ENCODE results near the gene RBM47.

The RBM47 gene

GRCh38 chr4:40623707-40624106, 6.0 kb downstream of the RBM47 start:
- no peak for DNase-seq (ENCODE audit: low read depth)

DNA sequence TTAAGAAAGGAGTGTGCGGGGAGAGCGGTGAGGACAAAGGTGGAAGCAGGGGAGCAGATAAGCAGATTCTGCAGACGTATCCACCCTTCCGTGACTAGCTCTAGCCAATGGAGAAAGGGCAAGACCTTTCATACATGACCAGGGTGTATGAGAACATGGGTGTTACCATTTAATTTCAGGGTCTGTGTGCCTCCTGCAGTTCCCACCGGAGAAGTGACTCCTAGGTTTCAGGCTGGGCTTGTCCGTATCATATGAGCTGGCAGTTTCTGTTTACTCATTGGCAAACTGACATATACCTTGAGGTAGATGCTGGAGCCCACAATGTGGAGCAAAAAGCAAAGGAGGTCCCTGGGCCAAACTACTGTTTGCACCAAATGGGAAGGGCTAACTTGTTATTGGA, 6.8 kb downstream of the RBM47 start:
- no peak for DNase-seq (ENCODE audit: low read depth)

- peak; percentile 92 for DNase-seq (ENCODE audit: low read depth)
These were observed 7.8 kb downstream of the RBM47 start for GRCh38 chr4:40621592-40622512.

DNA sequence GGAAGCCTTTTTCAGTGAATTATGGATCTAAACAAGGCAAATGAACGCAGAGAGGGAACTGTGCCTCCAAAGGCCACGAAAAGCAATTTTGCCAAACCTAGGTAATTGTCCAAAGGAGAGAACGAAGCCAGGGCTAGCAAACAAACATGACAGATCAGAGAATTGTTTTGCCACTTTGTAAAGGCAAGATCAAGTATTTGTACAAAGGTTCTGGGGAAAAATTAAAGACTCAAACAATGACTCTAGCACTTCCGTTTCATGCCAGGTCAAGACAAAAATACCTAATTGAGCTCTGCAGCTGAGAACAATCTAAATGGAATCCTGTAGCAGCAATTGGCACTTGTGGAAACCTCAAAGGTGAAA, 8.5 kb downstream of the RBM47 start:
- DNase-seq (ENCODE audit: low read depth): no peak

DNA sequence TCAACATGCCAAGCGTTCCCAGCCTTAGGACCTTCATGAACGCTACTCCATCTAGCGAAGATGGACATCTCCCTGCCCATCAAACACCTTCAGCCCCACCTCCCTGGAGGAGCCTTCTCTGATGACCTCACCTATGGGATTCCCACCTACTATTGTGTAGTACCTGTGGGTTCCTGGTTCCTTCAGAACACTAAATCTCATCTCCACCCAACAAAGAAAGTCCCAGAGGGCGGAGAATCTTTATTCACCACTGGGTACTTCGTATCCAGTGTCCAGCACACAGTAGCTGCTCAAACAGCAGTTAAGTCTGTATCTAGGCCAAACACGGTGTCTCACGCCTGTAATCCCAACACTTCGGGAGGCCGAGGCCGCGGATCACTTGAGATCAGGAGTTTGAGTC, 10.1 kb downstream of the RBM47 start:
- no peak for DNase-seq (ENCODE audit: low read depth)

GRCh38 chr4:40617872-40618271, 11.8 kb downstream of the RBM47 start:
- no peak for DNase-seq (ENCODE audit: low read depth)

- DNase-seq (ENCODE audit: low read depth): no peak
These were observed 15.6 kb downstream of the RBM47 start for GRCh38 chr4:40614031-40614430.

GRCh38 chr4:40613456-40613855, 16.2 kb downstream of the RBM47 start:
- no peak for DNase-seq (ENCODE audit: low read depth)

GRCh38 chr4:40612831-40613230, 16.8 kb downstream of the RBM47 start:
- no peak for DNase-seq (ENCODE audit: low read depth)

DNA sequence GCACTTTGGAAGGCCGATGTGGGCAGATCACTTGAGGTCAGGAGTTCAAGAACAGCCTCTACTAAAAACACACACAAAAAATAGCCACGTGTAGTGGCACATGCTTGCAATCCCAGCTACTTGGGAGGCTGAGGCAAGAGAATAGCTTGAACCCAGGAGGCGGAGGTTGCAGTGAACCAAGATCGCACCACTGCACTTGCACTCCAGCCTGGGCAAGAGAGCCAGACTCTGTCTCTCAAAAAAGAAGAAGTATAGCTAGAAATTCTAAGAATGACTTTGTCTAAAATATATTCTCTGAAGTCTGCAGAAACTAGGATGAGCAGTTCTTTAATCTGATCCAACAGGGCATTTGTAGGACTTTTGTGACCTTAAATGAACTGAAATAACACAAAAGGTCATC, 17.4 kb downstream of the RBM47 start:
- DNase-seq (ENCODE audit: low read depth): no peak

DNA sequence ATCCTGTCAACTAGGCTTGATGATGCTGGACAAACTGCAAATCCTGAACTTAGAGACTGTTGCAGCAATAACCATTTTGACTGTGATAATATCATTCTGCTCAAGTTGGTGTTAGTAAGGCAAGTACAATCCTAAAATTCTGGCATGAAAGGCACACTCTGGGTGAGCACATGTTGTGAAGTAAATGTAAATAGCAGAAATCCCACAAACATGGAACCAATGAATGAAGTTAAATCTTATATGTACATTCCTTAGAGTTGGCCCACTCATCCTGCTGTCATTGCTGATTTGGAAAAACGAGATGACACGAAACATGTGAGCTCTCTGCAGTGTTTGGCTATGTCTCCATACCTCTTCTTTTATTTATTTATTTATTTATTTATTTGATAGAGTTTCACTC, 21.0 kb downstream of the RBM47 start:
- DNase-seq (ENCODE audit: low read depth): no peak

DNA sequence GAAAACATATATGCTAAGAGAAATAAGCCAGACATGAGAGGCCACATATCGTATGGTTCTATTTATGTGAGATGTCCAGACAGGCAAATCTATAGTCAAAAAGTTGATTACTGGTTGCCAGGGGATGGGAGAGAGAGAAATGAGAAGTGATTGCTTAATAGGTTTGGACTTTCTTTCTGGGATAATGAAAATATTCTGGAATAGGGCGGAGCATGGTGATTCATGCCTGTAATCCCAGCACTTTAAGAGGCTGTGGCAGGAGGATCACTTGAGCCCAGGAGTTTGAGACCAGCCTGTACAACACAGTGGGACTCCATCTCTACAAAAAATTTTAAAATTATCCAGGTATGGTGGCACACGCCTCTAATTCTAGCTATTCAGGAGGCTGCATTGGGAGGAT, 22.4 kb downstream of the RBM47 start:
- DNase-seq (ENCODE audit: low read depth): no peak

DNA sequence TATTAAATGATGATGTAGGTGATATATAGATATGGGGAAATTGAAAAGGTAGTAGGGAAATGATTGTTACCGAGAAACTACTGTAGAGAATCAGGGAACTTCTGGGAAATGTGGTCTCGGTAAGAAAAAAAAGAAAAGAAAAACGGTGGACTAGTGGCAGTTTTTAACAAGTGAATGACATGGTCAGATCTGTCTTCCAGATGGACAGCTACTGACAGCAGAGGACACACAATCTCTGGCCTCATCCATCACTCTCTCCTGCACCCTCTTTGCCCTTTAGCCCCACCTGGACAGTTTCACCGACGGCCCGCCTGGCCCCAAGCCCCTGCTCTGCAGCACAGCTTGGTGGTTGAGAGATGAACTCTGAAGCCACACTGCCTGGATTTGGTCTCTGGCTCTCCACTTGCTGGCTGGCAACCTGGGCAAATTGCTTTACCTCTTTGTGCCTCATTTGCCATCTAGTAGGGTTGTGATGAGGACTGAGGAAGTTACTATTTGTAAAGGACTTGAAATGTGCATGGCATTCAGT, 23.4 kb downstream of the RBM47 start:
- DNase-seq (ENCODE audit: low read depth): no peak

- no peak for DNase-seq (ENCODE audit: low read depth)
These were observed 26.4 kb downstream of the RBM47 start for GRCh38 chr4:40603281-40603680.

DNA sequence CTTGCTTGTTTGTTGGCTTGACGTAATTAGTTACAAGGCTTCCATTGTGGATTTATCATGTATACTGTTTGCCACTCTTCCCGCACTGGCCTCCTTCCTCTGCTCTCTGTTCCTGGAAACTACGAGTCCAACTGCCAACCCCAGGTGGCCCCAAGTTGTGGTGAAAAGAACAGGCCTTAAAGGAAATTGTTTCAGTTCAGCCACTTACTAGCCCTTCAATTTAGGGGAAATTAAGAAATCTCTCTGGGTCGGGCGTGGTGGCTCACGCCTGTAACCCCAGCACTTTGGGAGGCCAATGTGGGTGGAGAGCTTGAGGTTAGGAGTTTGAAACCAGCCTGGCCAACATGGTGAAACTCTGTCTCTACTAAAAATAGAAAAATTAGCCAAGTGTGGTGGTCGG, 28.0 kb downstream of the RBM47 start:
- no peak for DNase-seq (ENCODE audit: low read depth)

DNA sequence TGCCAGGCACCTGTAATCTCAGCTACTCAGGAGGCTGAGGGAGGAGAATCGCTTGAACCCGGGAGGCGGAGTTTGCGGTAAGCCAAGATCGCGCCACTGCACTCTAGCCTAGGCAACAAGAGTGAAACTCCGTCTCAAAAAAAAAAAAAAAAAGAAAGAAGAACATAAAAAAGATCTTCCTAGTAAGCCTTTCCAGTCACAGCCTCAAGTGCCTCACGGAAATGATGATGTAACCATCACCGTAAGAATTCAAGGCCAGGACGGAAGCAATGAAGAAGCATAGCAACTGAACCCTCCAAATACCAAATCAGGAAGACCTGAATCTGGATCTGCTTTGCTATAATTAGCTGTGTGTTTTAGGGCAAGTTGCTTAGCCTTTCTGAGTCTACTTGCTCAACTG, 28.8 kb downstream of the RBM47 start:
- DNase-seq (ENCODE audit: low read depth): no peak

- no peak for DNase-seq (ENCODE audit: low read depth)
These were observed 30.2 kb downstream of the RBM47 start for GRCh38 chr4:40599431-40599830.

DNA sequence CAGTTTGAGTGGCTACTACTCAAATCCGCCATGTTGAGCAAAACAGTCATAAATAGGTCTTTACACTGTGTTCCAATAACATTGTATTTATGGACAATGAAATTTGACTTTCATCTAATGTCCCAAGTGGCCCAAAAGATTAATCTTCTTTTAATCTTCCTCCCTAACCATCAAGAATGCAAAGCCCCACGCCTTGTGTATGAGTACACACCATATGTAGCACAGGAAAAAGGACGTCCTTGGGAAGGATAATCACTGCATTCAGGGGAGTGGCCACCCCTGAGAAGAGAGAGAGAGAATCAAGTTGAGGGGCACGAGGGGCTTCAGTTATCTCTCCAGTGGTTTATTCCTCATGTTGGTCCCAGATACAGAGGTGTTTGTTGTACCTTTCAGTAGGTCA, 33.1 kb downstream of the RBM47 start:
- DNase-seq (ENCODE audit: low read depth): no peak

DNA sequence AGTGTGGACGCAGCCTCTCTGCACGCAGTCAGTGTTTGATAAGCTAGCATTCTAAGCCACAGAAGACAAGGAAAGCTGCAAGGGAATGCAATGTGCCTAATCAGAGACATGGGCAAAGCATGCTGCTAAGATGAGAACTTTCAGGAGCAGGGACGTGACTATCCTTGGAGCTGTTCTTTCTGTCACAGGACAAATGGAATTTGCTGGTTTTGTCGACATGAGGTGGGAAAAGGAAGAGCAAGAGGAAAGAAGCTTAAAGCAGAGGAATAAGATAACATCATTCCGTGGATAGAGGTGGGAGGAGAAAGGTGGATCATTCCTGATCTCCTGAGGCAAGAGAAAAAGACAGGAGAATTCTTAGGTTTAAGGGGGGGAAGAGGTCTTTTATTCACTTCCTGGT, 33.7 kb downstream of the RBM47 start:
- DNase-seq (ENCODE audit: low read depth): no peak

GRCh38 chr4:40594261-40595178, 35.1 kb downstream of the RBM47 start:
- peak; percentile 69 for DNase-seq (ENCODE audit: low read depth)

DNA sequence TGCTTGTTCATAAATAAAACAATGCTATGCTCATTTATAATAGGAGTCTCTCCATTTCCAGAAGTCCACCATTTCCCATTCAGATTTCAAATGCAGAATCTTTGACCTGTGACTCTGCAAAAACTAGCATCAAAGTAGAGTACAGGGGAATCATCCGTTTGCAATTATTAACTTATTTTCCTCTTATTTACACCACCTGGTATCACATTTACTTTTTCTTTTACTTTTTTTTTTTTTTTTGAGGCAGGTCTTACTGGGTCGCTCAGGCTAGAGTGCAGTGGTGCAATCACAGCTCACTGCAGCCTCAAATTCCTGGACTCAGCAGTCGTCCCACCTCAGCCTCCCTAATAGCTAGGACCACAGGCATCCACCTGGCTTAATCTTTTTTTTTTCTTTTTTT, 37.6 kb downstream of the RBM47 start:
- no peak for DNase-seq (ENCODE audit: low read depth)

- peak; percentile 53 for DNase-seq (ENCODE audit: low read depth)
These were observed 41.8 kb downstream of the RBM47 start for GRCh38 chr4:40587826-40588225.

DNA sequence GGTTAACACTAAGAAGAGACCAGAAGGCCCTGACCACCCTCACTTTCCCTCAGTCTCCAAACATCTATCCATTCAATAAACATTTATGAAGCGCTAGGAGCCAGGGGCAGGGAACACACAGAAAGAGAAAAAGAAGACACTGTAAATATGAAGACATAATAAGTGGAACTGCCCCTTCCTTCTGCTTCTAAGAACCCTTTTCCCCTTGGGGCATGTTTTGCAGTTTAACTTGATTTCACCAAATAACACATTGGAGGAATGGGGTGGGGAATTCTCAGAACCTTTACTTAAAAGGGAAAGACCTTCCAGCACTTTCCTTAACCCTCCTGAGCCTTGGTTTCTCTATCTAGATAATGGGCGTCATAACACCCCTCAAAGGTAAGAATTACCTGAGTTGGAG, 42.3 kb downstream of the RBM47 start:
- DNase-seq (ENCODE audit: low read depth): no peak
